Heart left ventricle (tissue), 16 donors: ENCODE data around the gene SDHB. TPM values are rescaled to one million over a fixed set of nuclear protein-coding genes. Genes with fewer than 3 reads are reported as not detected.

ENCODE experiments used
- ATAC-seq, 4 donors: fragments of 200-7000 bp; cut with Tn5 transposase; one replicate each; pipeline ENCODE4 v1.9.1; 2020 to 2022; ENCODE audit warnings: moderate library complexity in 4 of 4, mild to moderate bottlenecking in 3 of 4, moderate number of reproducible peaks in 1 of 4
- DNase-seq, 5 donors: peaks; one replicate each; pipeline ENCODE4 v3.0.0-alpha.2; 2020
- H3K27ac ChIP-seq, 12 donors: fragments of 200-600 bp; sonication (generic) in 4 of 12; one replicate each; pipeline versions ENCODE4 v1.5.0 to v1.8.0; 2016 to 2022; ENCODE audit warnings: mild to moderate bottlenecking in 2 of 12
- H3K27me3 ChIP-seq, 9 donors: fragments of 200-600 bp; sonication (generic) in 2 of 9; one replicate each; pipeline versions ENCODE4 v1.5.1 to v1.8.0; 2016 to 2022; ENCODE audit warnings: mild to moderate bottlenecking in 3 of 9
- H3K36me3 ChIP-seq, 9 donors: fragments of 200-600 bp; sonication (generic) in 2 of 9; one replicate each; pipeline versions ENCODE4 v1.5.0 to v1.8.0; 2018 to 2022; ENCODE audit warnings: mild to moderate bottlenecking in 2 of 9
- H3K4me1 ChIP-seq, 12 donors: fragments of 200-600 bp; sonication (generic) in 4 of 12; one replicate each; pipeline versions ENCODE4 v1.5.0 to v1.8.0; 2016 to 2022; ENCODE audit warnings: mild to moderate bottlenecking in 3 of 12
- H3K4me3 ChIP-seq, 12 donors: fragments of 200-600 bp; sonication (generic) in 4 of 12; one replicate each; pipeline versions ENCODE4 v1.5.0 to v1.8.0; 2017 to 2022; ENCODE audit warnings: mild to moderate bottlenecking in 9 of 12, moderate library complexity in 4 of 12
- H3K9me3 ChIP-seq, 12 donors: fragments of 200-600 bp; sonication (generic) in 4 of 12; one replicate each; pipeline versions ENCODE4 v1.5.0 to v1.8.0; 2016 to 2022; ENCODE audit warnings: mild to moderate bottlenecking in 1 of 12
- POLR2A ChIP-seq, 2 donors: fragments of 450-650 bp; IDR thresholded peaks; one replicate each; pipeline ENCODE4 v1.6.1; 2017; ENCODE audit warnings: antibody characterized with exemption in 2 of 2, mild to moderate bottlenecking in 2 of 2, moderate library complexity in 2 of 2
- WGBS, 4 donors: extraction: QIAGEN DNeasy Blood & Tissue Kit in 2 of 4; methylation state at CpG; one replicate each; pipeline versions ENCODE4 v1.1.5 to v1.1.7; 2013 to 2018; 5-methylcytosine and 5-hydroxymethylcytosine counted together
- intact Hi-C, 10 donors: fragments of 100-400 bp; cut with DNase I; formaldehyde crosslinking; loops; one replicate each; pipeline versions ENCODE4 v1.11.1 to v1.14.2; 2022
- polyA plus RNA-seq, 2 donors: library from polyadenylated mRNA; stranded (reverse); fragments of 200-250 nt; gene quantifications; one replicate each; pipeline ENCODE4 v1.2.3, GENCODE V29; 2013
- total RNA-seq, 9 donors: library from RNA; depleted of rRNA in 2 of 9; stranded (reverse); fragments of >200 nt in 2 of 9; fragmentation: NEBNext Ultra II Directional in 3 of 9; extraction: Animal tissue kit (Norgen Biotek cat#: 25700) in 3 of 9; gene quantifications; one replicate each; pipeline versions ENCODE4 v1.1.0 to v1.2.4, GENCODE V29; 2016 to 2023
- TF ChIP-seq, protein P1 (sequence below), 12 donors: fragments of 200-600 bp; sonication (generic) in 4 of 12; IDR thresholded peaks; one replicate each; pipeline versions ENCODE4 v1.5.0 to v1.8.0; 2018 to 2022; ENCODE audit warnings: antibody characterized with exemption in 12 of 12, mild to moderate bottlenecking in 5 of 12
- donor health status: ischemic (EF 13 %, LVEDD 7.1; RV severe dilation, severe dysfunction).
- donor health status: healthy with polysubstance abuse.
- donor health status: DM: no; HTN: yes; CAD: no.
- donor health status: DM: no; HTN: no; CAD: no.
- donor health status: ischemic (EF 25% LVEDD 6.9; RV normal size, moderate dysfunction).
- donor health status: ischemic (EF 25% LVEDD 5.7; RV mildly dilated, moderate dysfunction).
- donor health status: healthy.
- donor health status: DM: yes; HTN: yes; CAD: no.
- donor health status: ischemic (EF 35%, LVEDD 5.7; RV mildly dilated, moderate dysfunction).
- donor health status: nonischemic (EF 11% LVEDD 7.7; RV severe dilation, severe dysfunction).
- donor health status: DM: yes; HTN: yes; CAD: no.
- donor health status: PGD.
- donor health status: ischemic (EF 29% LVEDD 5.4; RV normal size, mild dysfunction).
- donor health status: nonischemic (EF 23%, LVEDD 6.1; RV moderate dilation, normal function).

SDHB gene
- total and polyA plus RNA-seq, 11 donors: 174 to 617 (median 341) TPM

DNA sequence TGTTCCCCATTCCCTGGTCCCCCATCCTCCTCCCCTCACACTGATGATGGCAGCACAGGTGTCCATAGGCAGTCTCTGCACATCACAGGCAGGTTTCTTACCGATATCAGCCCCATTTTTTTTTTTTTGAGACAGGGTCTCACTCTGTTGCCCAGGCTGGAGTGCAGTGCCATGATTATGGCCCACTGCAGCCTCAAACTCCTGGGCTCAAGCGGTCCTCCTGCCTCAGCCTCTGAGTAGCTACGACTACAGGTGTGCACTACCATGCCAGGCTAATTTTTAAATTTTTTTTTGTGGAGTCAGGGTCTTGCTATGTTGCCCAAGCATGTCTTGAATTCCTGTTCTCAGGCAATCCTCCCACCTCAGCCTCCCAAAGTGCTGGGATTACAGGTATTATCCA is 28.9 kb upstream of the SDHB start:
- Histone ChIP-seq H3K4me3 (no peak overlapping the region), H3K4me1 (peaks cover 0 to 4% (median 0%) of the 10 kb centered on the region in 12 donors), H3K9me3 (no peaks in the 10 kb centered on the region), H3K27me3 (no peaks in the 10 kb centered on the region), H3K36me3 (no peaks in the 10 kb centered on the region), H3K27ac (no peak overlapping the region)
- ATAC-seq (no peak), DNase-seq (no peak)
- TF ChIP-seq POLR2A (IDR thresholded peaks at IDR 0.05): no peak
- TF ChIP-seq, protein P1, sequence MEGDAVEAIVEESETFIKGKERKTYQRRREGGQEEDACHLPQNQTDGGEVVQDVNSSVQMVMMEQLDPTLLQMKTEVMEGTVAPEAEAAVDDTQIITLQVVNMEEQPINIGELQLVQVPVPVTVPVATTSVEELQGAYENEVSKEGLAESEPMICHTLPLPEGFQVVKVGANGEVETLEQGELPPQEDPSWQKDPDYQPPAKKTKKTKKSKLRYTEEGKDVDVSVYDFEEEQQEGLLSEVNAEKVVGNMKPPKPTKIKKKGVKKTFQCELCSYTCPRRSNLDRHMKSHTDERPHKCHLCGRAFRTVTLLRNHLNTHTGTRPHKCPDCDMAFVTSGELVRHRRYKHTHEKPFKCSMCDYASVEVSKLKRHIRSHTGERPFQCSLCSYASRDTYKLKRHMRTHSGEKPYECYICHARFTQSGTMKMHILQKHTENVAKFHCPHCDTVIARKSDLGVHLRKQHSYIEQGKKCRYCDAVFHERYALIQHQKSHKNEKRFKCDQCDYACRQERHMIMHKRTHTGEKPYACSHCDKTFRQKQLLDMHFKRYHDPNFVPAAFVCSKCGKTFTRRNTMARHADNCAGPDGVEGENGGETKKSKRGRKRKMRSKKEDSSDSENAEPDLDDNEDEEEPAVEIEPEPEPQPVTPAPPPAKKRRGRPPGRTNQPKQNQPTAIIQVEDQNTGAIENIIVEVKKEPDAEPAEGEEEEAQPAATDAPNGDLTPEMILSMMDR (IDR thresholded peaks at IDR 0.05): no peak
- intact Hi-C loops: no loop called here
- WGBS, 4 donors: 92 to 98% (median 94%) methylated on average over 3 of the region's 3 CpGs

DNA sequence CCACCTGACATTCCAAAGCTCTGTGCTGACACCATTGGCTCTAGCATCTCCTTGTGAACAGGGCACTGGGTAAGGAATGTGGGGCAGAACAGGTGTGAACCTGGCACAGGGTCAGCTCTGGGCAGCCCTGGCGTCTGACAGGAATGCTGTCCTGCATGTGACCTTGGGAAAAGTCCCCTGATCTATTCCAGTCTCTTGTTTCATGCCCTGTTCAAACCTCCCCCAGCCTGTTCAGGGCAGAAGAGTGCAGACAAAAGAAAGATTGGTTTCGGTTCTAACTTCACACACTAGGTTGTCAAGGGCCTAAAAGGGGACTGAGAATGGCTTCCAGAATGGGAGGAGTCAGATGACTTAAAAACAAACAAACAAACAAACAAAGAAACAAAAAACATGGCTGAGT is 27.6 kb upstream of the SDHB start:
- 51 to 72% (median 63%) methylated on average over 2 of the region's 2 CpGs for WGBS, 4 donors
- intact Hi-C loops: no loop called here
- no peaks in the 10 kb centered on the region for H3K36me3 ChIP-seq
- peaks cover 0 to 4% (median 0%) of the 10 kb centered on the region in 12 donors for H3K4me1 ChIP-seq
- no peak for ATAC-seq
- H3K27ac ChIP-seq: no peak overlapping the region
- no peak for DNase-seq
- TF ChIP-seq, protein P1 (IDR thresholded peaks at IDR 0.05): no peak
- TF ChIP-seq POLR2A (IDR thresholded peaks at IDR 0.05): no peak
- no peak overlapping the region for H3K4me3 ChIP-seq
- no peaks in the 10 kb centered on the region for H3K27me3 ChIP-seq
- no peaks in the 10 kb centered on the region for H3K9me3 ChIP-seq

DNA sequence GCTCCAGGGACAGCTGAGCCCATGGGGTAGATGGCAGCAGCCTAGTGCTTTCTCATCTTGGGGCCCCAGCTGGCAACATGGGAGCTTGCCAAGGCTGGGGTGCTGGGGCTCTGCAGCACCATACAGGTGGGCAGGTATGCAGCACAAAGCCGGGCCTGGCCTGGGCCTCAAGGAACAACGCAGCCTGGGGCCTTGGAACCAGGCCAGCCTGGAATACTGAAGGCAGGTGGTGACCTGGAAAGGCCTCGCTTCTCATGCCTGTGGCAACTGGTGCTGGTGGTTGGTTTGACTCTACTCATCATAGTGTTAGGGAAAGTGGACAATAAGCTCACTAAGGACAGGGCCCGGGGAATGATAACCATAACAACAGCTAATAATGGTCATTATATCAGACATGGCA is 27.0 kb upstream of the SDHB start:
- intact Hi-C loops: no loop called here
- ATAC-seq (peak in 1 of 4 donors; percentile 11), DNase-seq (no peak)
- Histone ChIP-seq H3K36me3 (no peaks in the 10 kb centered on the region), H3K27me3 (no peaks in the 10 kb centered on the region), H3K4me1 (peaks cover 0 to 4% (median 0%) of the 10 kb centered on the region in 12 donors), H3K9me3 (no peaks in the 10 kb centered on the region), H3K27ac (no peak overlapping the region), H3K4me3 (no peak overlapping the region)
- 72 to 100% (median 85%) methylated on average over 3 to 4 of the region's 4 CpGs for whole genome bisulfite sequencing, 4 donors
- TF ChIP-seq, protein P1 (IDR thresholded peaks at IDR 0.05): no peak
- no peak for TF ChIP-seq POLR2A (IDR thresholded peaks at IDR 0.05)

DNA sequence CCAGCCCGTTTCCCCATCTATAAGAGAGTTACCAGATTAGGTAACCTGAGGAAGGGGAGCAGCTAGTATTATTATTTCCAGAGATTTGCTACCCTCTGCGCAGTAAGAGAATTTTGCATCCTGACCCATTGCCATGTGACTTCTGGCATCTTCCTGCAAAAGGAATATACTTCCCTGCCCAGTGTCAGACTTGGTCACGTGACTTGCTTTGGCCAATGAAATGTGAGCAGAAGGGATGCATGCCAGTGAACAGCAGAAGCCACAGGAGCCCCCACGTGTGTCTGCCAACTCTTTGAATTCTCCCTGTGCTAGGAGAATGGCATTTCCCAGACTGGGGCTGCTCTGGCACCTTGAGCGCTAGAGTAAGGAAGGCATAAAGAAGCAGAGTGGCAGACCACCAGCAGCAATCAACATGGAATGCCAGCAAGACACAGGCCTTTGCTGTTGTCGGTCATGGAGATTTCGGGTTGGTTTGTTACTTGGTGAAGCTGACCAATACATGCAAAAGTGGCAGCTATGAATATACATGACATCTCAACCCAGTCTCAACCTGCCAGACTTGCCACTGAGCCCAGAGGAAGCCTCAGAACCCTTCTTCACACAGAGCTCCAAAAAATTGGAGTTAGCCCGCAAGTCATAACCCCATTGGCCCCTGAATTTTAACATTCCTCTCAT is 26.4 kb upstream of the SDHB start:
- no peak overlapping the region for H3K4me3 ChIP-seq
- TF ChIP-seq, protein P1 (IDR thresholded peaks at IDR 0.05): no peak
- no peak for DNase-seq
- no peaks in the 10 kb centered on the region for H3K27me3 ChIP-seq
- peaks cover 0 to 4% (median 0%) of the 10 kb centered on the region in 12 donors for H3K4me1 ChIP-seq
- no peak overlapping the region for H3K27ac ChIP-seq
- no peak for ATAC-seq
- H3K36me3 ChIP-seq: no peaks in the 10 kb centered on the region
- intact Hi-C loops: no loop called here
- H3K9me3 ChIP-seq: no peaks in the 10 kb centered on the region
- WGBS, 4 donors: 79 to 90% (median 87%) methylated on average over 8 of the region's 8 CpGs
